Heart left ventricle (tissue), 16 donors: ENCODE results near the gene PEMT. TPM values are rescaled to one million over a fixed set of nuclear protein-coding genes. Genes with fewer than 3 reads are reported as not detected.
"Not testable (repeated sequence)": the region's sequence is repeated elsewhere in the genome, so short reads cannot be mapped to it uniquely, and the experiment has no call there.

Experiments
- ATAC-seq, 4 donors: fragments of 200-7000 bp; cut with Tn5 transposase; one replicate each; pipeline ENCODE4 v1.9.1; 2020 to 2022; ENCODE audit warnings: moderate library complexity in 4 of 4, mild to moderate bottlenecking in 3 of 4, moderate number of reproducible peaks in 1 of 4
- DNase-seq, 5 donors: peaks; one replicate each; pipeline ENCODE4 v3.0.0-alpha.2; 2020
- H3K27ac ChIP-seq, 12 donors: fragments of 200-600 bp; sonication (generic) in 4 of 12; one replicate each; pipeline versions ENCODE4 v1.5.0 to v1.8.0; 2016 to 2022; ENCODE audit warnings: mild to moderate bottlenecking in 2 of 12
- H3K27me3 ChIP-seq, 9 donors: fragments of 200-600 bp; sonication (generic) in 2 of 9; one replicate each; pipeline versions ENCODE4 v1.5.1 to v1.8.0; 2016 to 2022; ENCODE audit warnings: mild to moderate bottlenecking in 3 of 9
- H3K36me3 ChIP-seq, 9 donors: fragments of 200-600 bp; sonication (generic) in 2 of 9; one replicate each; pipeline versions ENCODE4 v1.5.0 to v1.8.0; 2018 to 2022; ENCODE audit warnings: mild to moderate bottlenecking in 2 of 9
- H3K4me1 ChIP-seq, 12 donors: fragments of 200-600 bp; sonication (generic) in 4 of 12; one replicate each; pipeline versions ENCODE4 v1.5.0 to v1.8.0; 2016 to 2022; ENCODE audit warnings: mild to moderate bottlenecking in 3 of 12
- H3K4me3 ChIP-seq, 12 donors: fragments of 200-600 bp; sonication (generic) in 4 of 12; one replicate each; pipeline versions ENCODE4 v1.5.0 to v1.8.0; 2017 to 2022; ENCODE audit warnings: mild to moderate bottlenecking in 9 of 12, moderate library complexity in 4 of 12
- H3K9me3 ChIP-seq, 12 donors: fragments of 200-600 bp; sonication (generic) in 4 of 12; one replicate each; pipeline versions ENCODE4 v1.5.0 to v1.8.0; 2016 to 2022; ENCODE audit warnings: mild to moderate bottlenecking in 1 of 12
- CTCF ChIP-seq, 12 donors: fragments of 200-600 bp; sonication (generic) in 4 of 12; IDR thresholded peaks; one replicate each; pipeline versions ENCODE4 v1.5.0 to v1.8.0; 2018 to 2022; ENCODE audit warnings: antibody characterized with exemption in 12 of 12, mild to moderate bottlenecking in 5 of 12
- POLR2A ChIP-seq, 2 donors: fragments of 450-650 bp; IDR thresholded peaks; one replicate each; pipeline ENCODE4 v1.6.1; 2017; ENCODE audit warnings: antibody characterized with exemption in 2 of 2, mild to moderate bottlenecking in 2 of 2, moderate library complexity in 2 of 2
- WGBS, 4 donors: extraction: QIAGEN DNeasy Blood & Tissue Kit in 2 of 4; methylation state at CpG; one replicate each; pipeline versions ENCODE4 v1.1.5 to v1.1.7; 2013 to 2018; 5-methylcytosine and 5-hydroxymethylcytosine counted together
- intact Hi-C, 10 donors: fragments of 100-400 bp; cut with DNase I; formaldehyde crosslinking; loops; one replicate each; pipeline versions ENCODE4 v1.11.1 to v1.14.2; 2022
- polyA plus RNA-seq, 2 donors: library from polyadenylated mRNA; stranded (reverse); fragments of 200-250 nt; gene quantifications; one replicate each; pipeline ENCODE4 v1.2.3, GENCODE V29; 2013
- total RNA-seq, 9 donors: library from RNA; depleted of rRNA in 2 of 9; stranded (reverse); fragments of >200 nt in 2 of 9; fragmentation: NEBNext Ultra II Directional in 3 of 9; extraction: Animal tissue kit (Norgen Biotek cat#: 25700) in 3 of 9; gene quantifications; one replicate each; pipeline versions ENCODE4 v1.1.0 to v1.2.4, GENCODE V29; 2016 to 2023
- donor health status: ischemic (EF 13 %, LVEDD 7.1; RV severe dilation, severe dysfunction).
- donor health status: healthy with polysubstance abuse.
- donor health status: DM: no; HTN: yes; CAD: no.
- donor health status: DM: no; HTN: no; CAD: no.
- donor health status: ischemic (EF 25% LVEDD 6.9; RV normal size, moderate dysfunction).
- donor health status: ischemic (EF 25% LVEDD 5.7; RV mildly dilated, moderate dysfunction).
- donor health status: healthy.
- donor health status: DM: yes; HTN: yes; CAD: no.
- donor health status: ischemic (EF 35%, LVEDD 5.7; RV mildly dilated, moderate dysfunction).
- donor health status: nonischemic (EF 11% LVEDD 7.7; RV severe dilation, severe dysfunction).
- donor health status: DM: yes; HTN: yes; CAD: no.
- donor health status: PGD.
- donor health status: ischemic (EF 29% LVEDD 5.4; RV normal size, mild dysfunction).
- donor health status: nonischemic (EF 23%, LVEDD 6.1; RV moderate dilation, normal function).

The PEMT gene
- total and polyA plus RNA-seq, 11 donors, result 15.7 to 42.2 (median 25.4) TPM

DNA sequence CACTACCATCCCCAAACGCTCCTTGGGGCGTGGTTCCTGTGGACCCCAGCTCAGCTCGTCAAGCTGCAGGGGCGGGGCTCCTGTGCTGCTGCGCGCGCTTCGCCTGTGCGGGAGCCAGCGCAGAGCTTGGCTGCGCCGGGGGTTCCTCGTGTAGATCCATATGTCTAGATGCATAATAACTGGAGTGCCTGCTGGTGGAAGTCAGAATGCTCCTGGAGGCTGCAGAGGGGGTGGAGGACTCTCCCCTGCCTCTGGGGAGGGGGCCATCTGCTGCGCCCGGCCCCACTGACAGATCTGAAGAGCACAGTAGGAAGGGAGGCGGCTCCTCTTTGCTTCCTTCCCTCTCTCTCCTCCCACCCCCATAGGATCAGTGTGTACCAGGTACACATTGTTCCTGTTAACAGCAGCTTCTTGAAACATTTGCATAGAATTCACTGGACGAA is 99.9 kb downstream of the PEMT start:
- Histone ChIP-seq H3K27ac (peak overlapping the region in 2 of 12 donors; percentile 2 to 90), H3K27me3 (peaks cover 0 to 7% (median 0%) of the 10 kb centered on the region in 9 donors), H3K4me3 (no peak overlapping the region), H3K9me3 (no peaks in the 10 kb centered on the region), H3K36me3 (peaks cover 0 to 59% (median 43%) of the 10 kb centered on the region in 9 donors), H3K4me1 (peaks cover 0 to 73% (median 28%) of the 10 kb centered on the region in 12 donors)
- no peak for TF ChIP-seq CTCF (IDR thresholded peaks at IDR 0.05)
- TF ChIP-seq POLR2A (IDR thresholded peaks at IDR 0.05), result no peak
- 70 to 85% (median 81%) methylated on average over 7 to 17 of the region's 17 CpGs for WGBS, 4 donors
- ATAC-seq (no peak), DNase-seq (no peak)
- intact Hi-C loops, result loop anchor here in 5 of 10 donors (5.0 to 10.0 kb wide), 5 partner anchors 69 to 153 kb away; no protein-coding TSS in a partner anchor

DNA sequence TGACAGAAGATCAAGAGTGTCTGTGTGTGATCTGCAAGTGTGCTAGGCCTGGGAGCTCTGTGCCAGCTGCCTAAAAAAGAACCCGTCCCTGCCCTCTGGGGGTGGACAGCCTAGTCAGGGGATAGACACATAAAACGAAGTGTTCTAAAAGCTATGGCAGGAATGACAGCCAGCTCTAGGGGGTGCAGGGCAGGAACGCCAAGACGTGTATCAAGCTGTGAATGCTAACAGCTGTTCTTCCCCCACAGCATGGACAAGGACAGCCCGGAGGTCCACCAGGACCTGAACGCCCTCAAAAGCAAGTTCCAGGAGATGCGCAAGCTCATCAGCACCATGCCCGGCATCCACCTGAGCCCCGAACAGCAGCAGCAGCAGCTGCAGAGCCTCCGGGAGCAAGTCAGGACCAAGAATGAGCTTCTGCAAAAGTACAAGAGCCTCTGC is 100.5 kb downstream of the PEMT start:
- DNase-seq (no peak), ATAC-seq (peak in 1 of 4 donors; percentile 3)
- Histone ChIP-seq H3K27me3 (peaks cover 0 to 7% (median 0%) of the 10 kb centered on the region in 9 donors), H3K9me3 (no peaks in the 10 kb centered on the region), H3K27ac (peak overlapping the region in 6 of 12 donors; percentile 2 to 90 (median 19)), H3K36me3 (peaks cover 0 to 59% (median 43%) of the 10 kb centered on the region in 9 donors), H3K4me1 (peaks cover 0 to 78% (median 27%) of the 10 kb centered on the region in 12 donors), H3K4me3 (no peak overlapping the region)
- WGBS, 4 donors, result 71 to 80% (median 78%) methylated on average over 8 to 10 of the region's 10 CpGs
- TF ChIP-seq CTCF (IDR thresholded peaks at IDR 0.05) (no peak), POLR2A (IDR thresholded peaks at IDR 0.05) (no peak)
- intact Hi-C loops, result loop anchor here in 5 of 10 donors (5.0 to 10.0 kb wide), 5 partner anchors 69 to 154 kb away; no protein-coding TSS in a partner anchor

DNA sequence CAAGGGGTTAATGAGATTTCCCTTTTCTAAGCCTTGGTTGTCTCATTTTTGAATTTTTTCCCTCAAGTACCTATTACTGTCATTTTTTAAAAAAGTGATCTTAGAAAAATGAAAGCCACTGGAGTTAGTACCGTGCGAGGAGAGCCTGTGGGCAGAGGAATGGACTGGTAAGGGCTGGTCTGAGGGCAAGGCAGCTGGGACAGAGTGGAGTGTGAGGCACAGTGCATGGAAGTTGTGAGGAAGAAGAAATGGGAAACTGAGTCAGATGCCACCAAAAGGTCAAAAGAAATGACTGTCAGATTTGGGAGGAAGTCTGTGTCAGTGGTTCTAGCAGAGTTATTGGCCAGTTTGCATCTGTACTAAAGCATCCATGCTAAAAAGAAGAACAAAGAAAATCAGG is 103.5 kb downstream of the PEMT start:
- Histone ChIP-seq H3K4me3 (no peak overlapping the region), H3K4me1 (peaks cover 0 to 74% (median 18%) of the 10 kb centered on the region in 12 donors), H3K9me3 (no peaks in the 10 kb centered on the region), H3K36me3 (peaks cover 0 to 61% (median 49%) of the 10 kb centered on the region in 9 donors), H3K27ac (peak overlapping the region in 1 of 12 donors; percentile 13), H3K27me3 (no peaks in the 10 kb centered on the region)
- 49 to 86% (median 50%) methylated on average over 2 of the region's 2 CpGs for WGBS, 4 donors
- ATAC-seq (no peak), DNase-seq (no peak)
- intact Hi-C loops, result no loop called here
- TF ChIP-seq POLR2A (IDR thresholded peaks at IDR 0.05) (no peak), CTCF (IDR thresholded peaks at IDR 0.05) (no peak)

- H3K27me3 ChIP-seq, ATAC-seq, intact Hi-C loops, H3K4me3 ChIP-seq, H3K9me3 ChIP-seq, DNase-seq: not testable (repeated sequence)
- Histone ChIP-seq H3K27ac (peak overlapping the region in 5 of 12 donors; percentile 15 to 66 (median 48)), H3K36me3 (peaks cover 0 to 49% (median 35%) of the 10 kb centered on the region in 9 donors), H3K4me1 (peaks cover 0 to 69% (median 22%) of the 10 kb centered on the region in 12 donors)
- 84 to 97% (median 89%) methylated on average over 3 to 23 of the region's 23 CpGs for WGBS, 4 donors
Observed at GRCh38 chr17:17486416-17486815, 105.1 kb downstream of the PEMT start.
